ENCODE results near the gene NCR3LG1.

NCR3LG1 gene

GRCh38 chr11:17351510-17352176 is at the start of gene NCR3LG1:
Gene NCR3LG1 (plus strand): TSS chr11:17351800. CDS start chr11:17351970, 170 bp downstream.
- DNase-seq (ENCODE audit: low read depth in 2 of 2), result no peak

GRCh38 chr11:17313349-17314231 is 38.0 kb upstream of the NCR3LG1 start:
- peak in 1 of 2 experiments; percentile 1 for DNase-seq (ENCODE audit: low read depth in 2 of 2)

GRCh38 chr11:17314232-17314547 is 37.4 kb upstream of the NCR3LG1 start:
- peak; percentile 42 to 45 for DNase-seq (ENCODE audit: low read depth in 2 of 2)

GRCh38 chr11:17314904-17315426 is 36.6 kb upstream of the NCR3LG1 start:
- DNase-seq (ENCODE audit: low read depth in 2 of 2), result no peak

- DNase-seq (ENCODE audit: low read depth in 2 of 2), result no peak
These were observed 22.6 kb upstream of the NCR3LG1 start for GRCh38 chr11:17328871-17329494.

- DNase-seq (ENCODE audit: low read depth in 2 of 2), result no peak
These were observed 19.9 kb upstream of the NCR3LG1 start for GRCh38 chr11:17331669-17332068.

- no peak for DNase-seq (ENCODE audit: low read depth in 2 of 2)
These were observed 17.6 kb upstream of the NCR3LG1 start for GRCh38 chr11:17333799-17334586.

- DNase-seq (ENCODE audit: low read depth in 2 of 2), result no peak
These were observed 8.3 kb upstream of the NCR3LG1 start for GRCh38 chr11:17343257-17343656.

- peak; percentile 55 for DNase-seq (ENCODE audit: low read depth in 2 of 2)
These were observed 7.7 kb upstream of the NCR3LG1 start for GRCh38 chr11:17343907-17344306.

- no peak for DNase-seq (ENCODE audit: low read depth in 2 of 2)
These were observed 3.9 kb upstream of the NCR3LG1 start for GRCh38 chr11:17347676-17348075.

- DNase-seq (ENCODE audit: low read depth in 2 of 2), result no peak
These were observed 987 bp upstream of the NCR3LG1 start for GRCh38 chr11:17350455-17351171.

- DNase-seq (ENCODE audit: low read depth in 2 of 2), result no peak
These were observed 459 bp upstream of the NCR3LG1 start for GRCh38 chr11:17351172-17351509.

- DNase-seq (ENCODE audit: low read depth in 2 of 2), result peak in 1 of 2 experiments; percentile 37
These were observed 1.6 kb downstream of the NCR3LG1 start for GRCh38 chr11:17352950-17353820.

- DNase-seq (ENCODE audit: low read depth in 2 of 2), result no peak
These were observed 2.4 kb downstream of the NCR3LG1 start for GRCh38 chr11:17353821-17354600.

- DNase-seq (ENCODE audit: low read depth in 2 of 2), result peak in 1 of 2 experiments; percentile 41
These were observed 3.0 kb downstream of the NCR3LG1 start for GRCh38 chr11:17354601-17354991.

GRCh38 chr11:17366495-17366894 is 14.9 kb downstream of the NCR3LG1 start:
- DNase-seq (ENCODE audit: low read depth in 2 of 2), result no peak

GRCh38 chr11:17368551-17368950 is 17.0 kb downstream of the NCR3LG1 start:
- no peak for DNase-seq (ENCODE audit: low read depth in 2 of 2)

- no peak for DNase-seq (ENCODE audit: low read depth in 2 of 2)
These were observed 17.5 kb downstream of the NCR3LG1 start for GRCh38 chr11:17369094-17369493.

GRCh38 chr11:17369684-17370243 is 18.2 kb downstream of the NCR3LG1 start:
- no peak for DNase-seq (ENCODE audit: low read depth in 2 of 2)

All from fibroblast of skin of left biceps (primary cell).